Lung (tissue), 12 donors: ENCODE data around the gene C11orf58. TPM values are rescaled to one million over a fixed set of nuclear protein-coding genes. Genes with fewer than 3 reads are reported as not detected.

ENCODE experiments used
- ATAC-seq: fragments of 200-7000 bp; cut with Tn5 transposase; one replicate; pipeline ENCODE4 v1.9.1; 2020; ENCODE audit warnings: moderate number of reproducible peaks; ENCODE audit not compliant: insufficient read depth, low FRiP score
- DNase-seq, 3 donors: peaks; one replicate each; pipeline ENCODE4 v3.0.0-alpha.2; 2013 to 2017
- H3K27ac ChIP-seq, 2 donors: one replicate each; pipeline ENCODE4 v1.5.1; 2013; ENCODE audit warnings: mild to moderate bottlenecking in 2 of 2, moderate library complexity in 2 of 2, control low read depth in 1 of 2, inconsistent platforms in 1 of 2, low read depth in 1 of 2, low read length in 1 of 2
- H3K27me3 ChIP-seq, 3 donors: one replicate each; pipeline ENCODE4 v1.5.1; 2013; ENCODE audit warnings: low read length in 2 of 3; ENCODE audit not compliant: control insufficient read depth in 3 of 3, insufficient read depth in 3 of 3
- H3K36me3 ChIP-seq, 4 donors: one replicate each; pipeline ENCODE4 v1.5.1; 2013; ENCODE audit warnings: low read length in 4 of 4, mild to moderate bottlenecking in 1 of 4, moderate library complexity in 1 of 4; ENCODE audit not compliant: control insufficient read depth in 4 of 4, insufficient read depth in 4 of 4
- H3K4me1 ChIP-seq, 5 donors: one replicate each; pipeline ENCODE4 v1.5.1; 2013; ENCODE audit warnings: low read length in 5 of 5, mild to moderate bottlenecking in 2 of 5, moderate library complexity in 1 of 5; ENCODE audit not compliant: control insufficient read depth in 5 of 5, insufficient read depth in 5 of 5
- H3K4me3 ChIP-seq: one replicate; pipeline ENCODE4 v1.5.1; 2013; ENCODE audit warnings: mild to moderate bottlenecking, control low read depth, moderate library complexity
- H3K9ac ChIP-seq, 2 donors: one replicate each; pipeline ENCODE4 v1.5.1; 2013; ENCODE audit warnings: low read length in 2 of 2, control low read depth in 1 of 2; ENCODE audit not compliant: insufficient read depth in 1 of 2
- H3K9me3 ChIP-seq, 4 donors: one replicate each; pipeline ENCODE4 v1.5.1; 2013; ENCODE audit warnings: low read length in 3 of 4, mild to moderate bottlenecking in 1 of 4, moderate library complexity in 1 of 4; ENCODE audit not compliant: control insufficient read depth in 4 of 4, insufficient read depth in 3 of 4
- CTCF ChIP-seq: IDR thresholded peaks from 2 replicates; pipeline ENCODE4 v1.5.1; 2012; ENCODE audit warnings: mild to moderate bottlenecking; ENCODE audit errors: control extremely low read depth, extremely low read depth
- WGBS, 2 donors: extraction: QIAGEN DNeasy Blood & Tissue Kit; methylation state at CpG; one replicate each; pipeline ENCODE4 v1.1.7; 2013; 5-methylcytosine and 5-hydroxymethylcytosine counted together
- polyA plus RNA-seq, 2 donors: library from polyadenylated mRNA; stranded (reverse); fragments of 200-250 nt; gene quantifications; one replicate each; pipeline ENCODE4 v1.2.1, GENCODE V29; 2013
- total RNA-seq, 2 donors: library from RNA; depleted of rRNA in 1 of 2; stranded (reverse); fragments of >200 nt in 1 of 2; gene quantifications; one replicate each; pipeline ENCODE4 v1.2.1, GENCODE V29; 2014 to 2021
- donor health status: control.
- donor health status: control.
- donor health status: Bipolar disorder and iron deficiency.
- donor health status: healthy.
- donor health status: DM: yes; HTN: yes; CAD: no.

The C11orf58 gene
- total and polyA plus RNA-seq, 4 donors: 87.2 to 219 (median 97.9) TPM

GRCh38 chr11:16796311-16796710 is 57.9 kb downstream of the C11orf58 start:
- 70 to 86% methylated on average over 4 of the region's 4 CpGs for WGBS, 2 donors
- ATAC-seq: no peak
- Histone ChIP-seq H3K27ac (no peak overlapping the region), H3K9ac (no peak overlapping the region), H3K27me3 (no peaks in the 10 kb centered on the region), H3K4me1 (peaks cover 0 to 4% (median 3%) of the 10 kb centered on the region in 5 donors), H3K36me3 (peaks cover 0 to 1% (median 0%) of the 10 kb centered on the region in 4 donors), H3K9me3 (no peaks in the 10 kb centered on the region), H3K4me3 (no peak overlapping the region)
- peak; percentile 41 to 87 (median 84) for DNase-seq
- TF ChIP-seq CTCF: no peak

- no peak for TF ChIP-seq CTCF
- Histone ChIP-seq H3K27me3 (no peaks in the 10 kb centered on the region), H3K4me1 (peaks cover 0 to 3% (median 0%) of the 10 kb centered on the region in 5 donors), H3K9ac (no peak overlapping the region), H3K4me3 (no peak overlapping the region), H3K36me3 (peaks cover 0 to 2% (median 0%) of the 10 kb centered on the region in 4 donors), H3K9me3 (no peaks in the 10 kb centered on the region), H3K27ac (no peak overlapping the region)
- ATAC-seq (no peak), DNase-seq (no peak)
- WGBS, 2 donors: 77 to 86% methylated on average over 3 of the region's 3 CpGs
Measured at GRCh38 chr11:16797776-16798175, 59.3 kb downstream of the C11orf58 start.

DNA sequence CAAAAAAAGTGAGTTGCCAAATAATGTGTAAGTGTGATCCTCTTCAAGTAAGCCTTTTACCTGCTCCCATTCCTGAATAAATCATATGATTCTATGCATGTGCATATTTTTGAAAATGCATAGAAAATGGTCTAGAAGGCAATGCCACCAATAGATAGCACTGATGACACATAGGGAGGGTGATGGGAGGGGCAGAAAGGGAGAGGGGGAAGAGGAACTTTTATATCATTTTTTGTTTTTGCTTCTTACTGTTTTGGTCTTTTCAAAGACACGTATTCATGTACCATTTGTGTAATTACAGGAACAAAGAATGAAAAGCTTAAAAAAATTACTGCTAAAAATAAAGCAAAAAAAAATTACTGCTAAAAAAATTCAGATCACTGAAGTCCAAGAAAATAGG is 60.8 kb downstream of the C11orf58 start:
- Histone ChIP-seq H3K4me3 (no peak overlapping the region), H3K27ac (no peak overlapping the region), H3K9me3 (no peaks in the 10 kb centered on the region), H3K36me3 (peaks cover 0 to 5% (median 0%) of the 10 kb centered on the region in 4 donors), H3K4me1 (peaks cover 1 to 6% (median 4%) of the 10 kb centered on the region in 5 donors), H3K9ac (no peak overlapping the region), H3K27me3 (no peaks in the 10 kb centered on the region)
- no peak for TF ChIP-seq CTCF
- WGBS, 2 donors: 53 to 76% methylated on average over 1 of the region's 1 CpG
- DNase-seq: no peak
- ATAC-seq: no peak

GRCh38 chr11:16799890-16800289 is 61.4 kb downstream of the C11orf58 start:
- no peak for TF ChIP-seq CTCF
- Histone ChIP-seq H3K9me3 (no peaks in the 10 kb centered on the region), H3K36me3 (peaks cover 0 to 5% (median 0%) of the 10 kb centered on the region in 4 donors), H3K4me3 (no peak overlapping the region), H3K4me1 (peaks cover 7 to 11% (median 11%) of the 10 kb centered on the region in 5 donors), H3K9ac (no peak overlapping the region), H3K27ac (no peak overlapping the region), H3K27me3 (no peaks in the 10 kb centered on the region)
- DNase-seq (no peak), ATAC-seq (no peak)
